T-helper 1 cell (primary cell): Measurements from ENCODE around the gene SBF2.

Source experiments
- DNase-seq, 5 donors: peaks; one replicate each; pipeline ENCODE4 v3.0.0-alpha.2; 2012 to 2020

SBF2 gene

GRCh38 chr11:9838961-9839360 is 455.1 kb downstream of the SBF2 start:
- no peak for DNase-seq

DNA sequence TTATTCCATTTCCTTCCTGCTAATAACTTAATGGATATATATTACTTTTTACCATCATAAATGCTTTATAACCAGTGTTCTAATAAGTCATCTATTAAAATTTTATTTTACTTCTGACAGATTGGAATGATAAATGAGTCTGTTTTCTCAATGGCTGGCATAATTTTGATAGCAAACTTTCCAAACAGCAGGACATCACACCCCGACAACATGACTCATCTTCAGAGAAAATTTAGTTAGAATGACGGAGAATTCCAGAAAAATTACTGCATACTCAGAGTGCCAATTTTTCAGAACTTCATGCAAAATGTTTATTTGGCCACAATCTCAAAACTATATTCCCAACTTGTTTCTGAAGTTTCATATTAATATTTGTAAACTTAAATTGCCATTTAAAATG is 455.8 kb downstream of the SBF2 start:
- DNase-seq = no peak

DNA sequence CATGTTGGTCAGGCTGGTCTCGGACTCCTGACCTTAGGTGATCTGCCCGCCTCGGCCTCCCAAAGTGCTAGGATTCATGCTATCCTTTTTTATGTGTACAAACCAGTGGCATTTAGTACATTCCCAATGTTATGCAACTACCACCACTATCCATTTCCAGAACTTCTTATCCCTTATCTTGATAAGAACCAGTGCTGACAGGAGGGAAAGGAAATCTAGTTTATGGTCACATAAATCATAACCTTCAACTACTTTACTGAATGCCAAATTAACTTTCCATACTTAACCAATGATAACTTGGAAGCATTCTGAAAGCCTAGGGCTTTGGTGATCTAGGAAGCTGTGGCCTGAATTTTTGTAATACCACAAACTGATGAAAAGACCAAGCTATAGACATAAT is 459.7 kb downstream of the SBF2 start:
- DNase-seq = no peak

DNA sequence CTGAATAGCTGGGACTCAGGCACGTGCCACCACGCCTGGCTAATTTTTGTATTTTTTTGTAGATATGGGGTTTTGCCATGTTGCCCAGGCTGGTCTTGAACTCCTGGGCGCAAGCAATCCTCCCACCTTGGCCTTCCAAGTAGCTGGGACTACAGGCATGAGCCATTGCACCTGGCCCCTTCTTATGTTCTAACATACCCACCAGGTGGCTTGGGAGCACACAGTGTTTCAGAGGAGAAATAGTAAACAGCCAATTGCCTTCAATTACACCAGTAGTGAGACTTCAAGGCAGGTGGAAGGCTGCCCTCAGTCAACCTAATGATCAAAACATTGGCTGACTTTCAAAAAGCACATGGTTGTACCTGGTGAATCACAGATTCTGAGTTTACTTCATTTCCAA is 462.9 kb downstream of the SBF2 start:
- DNase-seq = no peak

DNA sequence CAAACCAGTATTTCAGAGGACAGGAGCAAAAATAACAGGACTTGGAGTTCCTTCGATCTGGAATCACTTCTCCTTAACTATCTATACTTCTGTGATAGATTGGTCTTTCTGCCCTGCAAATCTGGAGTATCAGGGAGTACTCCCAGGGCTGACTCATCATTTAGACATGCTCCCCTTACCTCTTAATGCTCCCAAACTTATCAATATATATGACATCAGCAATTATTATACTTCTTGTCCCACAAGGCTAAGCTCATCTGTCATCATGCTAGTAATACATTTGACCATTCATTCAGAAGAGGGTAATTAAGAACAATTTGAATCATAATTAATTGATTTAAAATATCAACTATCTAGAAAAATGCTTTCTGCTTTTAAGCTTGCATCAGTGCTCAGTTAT is 466.3 kb downstream of the SBF2 start:
- DNase-seq = no peak

DNA sequence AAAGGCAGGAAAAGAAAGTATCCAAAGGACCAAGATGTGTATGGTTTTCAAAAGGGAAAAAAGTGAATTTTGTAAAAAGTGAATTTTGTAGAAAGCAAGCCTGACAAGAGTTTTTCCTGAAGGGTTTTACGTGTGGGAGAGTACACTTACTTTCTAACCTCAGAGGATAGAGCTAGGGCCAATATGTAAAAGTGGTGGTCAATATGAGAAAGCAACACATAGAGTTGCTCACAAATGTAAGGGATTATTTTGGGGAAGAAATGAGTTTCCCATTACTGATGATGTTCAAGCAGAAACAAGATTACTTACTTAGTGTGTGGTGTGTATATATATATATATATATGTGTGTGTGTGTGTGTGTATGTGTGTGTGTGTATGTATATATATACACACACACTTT is 467.6 kb downstream of the SBF2 start:
- DNase-seq = no peak

DNA sequence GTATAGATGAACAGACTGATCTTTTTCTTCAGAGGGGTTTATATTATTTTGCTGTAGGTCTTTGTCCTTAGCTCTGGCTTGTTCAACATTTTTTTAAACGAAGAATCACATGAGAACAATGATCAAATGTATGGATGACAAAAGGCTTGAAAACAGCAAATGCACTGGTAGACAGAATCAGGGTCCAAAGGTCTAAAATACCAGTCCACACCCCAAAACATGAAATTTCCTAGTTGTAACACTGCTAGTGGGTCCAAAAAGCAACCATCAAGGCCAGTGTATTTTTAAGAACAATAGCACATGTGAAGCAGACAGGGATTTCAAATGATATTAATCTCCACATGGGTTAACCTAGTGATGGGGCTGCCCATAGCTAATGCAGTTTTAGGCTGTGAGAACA is 468.1 kb downstream of the SBF2 start:
- no peak for DNase-seq

- no peak for DNase-seq
Observed at GRCh38 chr11:9825315-9825714, 468.7 kb downstream of the SBF2 start.

- no peak for DNase-seq
Observed at GRCh38 chr11:9823887-9824385, 470.1 kb downstream of the SBF2 start.

DNA sequence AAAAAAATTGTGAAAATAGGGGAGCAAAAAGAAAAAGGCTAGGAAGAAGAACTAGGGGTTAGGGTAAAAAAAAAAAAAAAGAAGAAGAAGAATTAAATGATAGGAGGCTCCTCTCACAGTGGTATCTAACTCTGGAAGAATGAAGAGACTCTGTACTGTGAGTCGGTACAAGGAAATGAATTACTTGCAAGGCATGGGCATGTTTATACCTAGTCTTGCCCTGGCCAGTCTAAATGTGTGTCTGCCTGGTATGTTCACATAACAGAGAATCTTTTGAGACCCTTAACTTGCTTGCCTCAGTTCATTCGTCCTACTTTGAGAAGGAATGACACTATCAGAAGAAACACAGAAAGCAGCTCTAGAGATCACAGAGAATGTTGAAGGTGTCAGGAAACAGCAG is 470.6 kb downstream of the SBF2 start:
- no peak for DNase-seq

- no peak for DNase-seq
Observed at GRCh38 chr11:9821008-9821752, 472.8 kb downstream of the SBF2 start.

GRCh38 chr11:9820260-9820659 is 473.8 kb downstream of the SBF2 start:
- no peak for DNase-seq

DNA sequence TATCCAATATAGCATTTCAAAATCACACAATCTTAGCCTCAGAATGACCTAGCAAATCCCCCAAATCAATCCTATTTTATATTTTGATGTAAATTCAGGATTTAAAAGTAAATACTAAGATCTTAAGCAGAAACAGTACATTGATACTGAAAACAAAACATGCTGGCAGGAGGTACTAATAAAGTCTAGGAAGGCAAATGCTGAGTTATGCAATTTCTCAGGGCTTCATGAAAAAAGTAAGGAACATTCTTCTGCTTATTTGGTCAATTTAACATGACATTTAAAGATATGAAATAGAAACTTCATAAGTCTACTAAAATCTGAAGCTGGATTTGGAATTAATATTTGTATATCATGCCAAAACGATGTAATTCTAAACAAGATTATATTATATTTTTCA is 476.8 kb downstream of the SBF2 start:
- no peak for DNase-seq

DNA sequence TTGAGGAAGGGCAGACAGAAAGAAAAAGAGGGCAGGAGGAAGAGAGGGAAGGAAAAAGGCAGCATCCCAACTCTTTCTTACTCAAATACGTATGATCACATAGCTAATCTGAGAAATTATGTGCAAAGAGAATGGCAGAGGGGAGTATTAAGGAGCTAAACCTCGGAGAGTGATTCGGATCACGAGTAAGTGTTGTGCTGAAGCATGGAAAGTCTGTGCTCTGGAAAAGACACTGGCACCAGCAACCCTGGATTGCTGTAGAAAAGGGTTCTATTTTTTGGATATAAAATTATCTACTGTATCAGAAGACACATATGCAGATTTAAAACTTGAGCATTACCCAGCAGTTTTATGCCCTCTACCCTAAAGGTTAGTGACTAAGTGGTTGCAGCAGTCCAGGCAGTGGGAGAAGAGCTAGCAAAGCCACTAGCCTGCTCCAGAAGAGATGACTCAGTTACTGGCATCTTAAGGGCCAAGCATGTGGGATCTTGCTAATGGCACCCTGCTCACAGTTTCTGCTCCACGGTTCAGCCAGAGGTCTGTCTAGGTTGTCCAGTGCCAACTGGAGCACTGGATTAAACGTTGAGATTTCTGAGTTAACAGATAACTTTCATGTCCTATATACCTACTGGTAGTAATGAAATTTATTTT is 478.4 kb downstream of the SBF2 start:
- DNase-seq = no peak

- no peak for DNase-seq
Observed at GRCh38 chr11:9814108-9814507, 479.9 kb downstream of the SBF2 start.

DNA sequence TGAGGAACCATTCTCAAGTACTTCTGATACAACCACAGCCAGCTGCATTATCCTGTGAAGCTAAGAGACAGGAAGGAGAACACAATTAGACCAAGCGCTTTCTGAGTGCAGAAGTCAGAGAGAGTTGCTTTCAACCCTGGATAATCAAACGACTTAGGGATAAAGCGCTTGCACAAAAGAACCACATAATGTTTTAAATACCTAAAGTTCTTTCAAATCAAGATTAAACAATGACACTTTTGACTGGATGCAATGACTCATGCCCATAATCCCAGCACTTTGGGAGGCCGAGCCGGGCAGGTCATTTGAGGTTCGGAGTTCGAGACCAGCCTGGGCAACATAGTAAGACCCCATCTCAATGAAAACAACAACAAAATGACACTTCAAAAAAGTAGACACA is 485.1 kb downstream of the SBF2 start:
- DNase-seq = no peak

DNA sequence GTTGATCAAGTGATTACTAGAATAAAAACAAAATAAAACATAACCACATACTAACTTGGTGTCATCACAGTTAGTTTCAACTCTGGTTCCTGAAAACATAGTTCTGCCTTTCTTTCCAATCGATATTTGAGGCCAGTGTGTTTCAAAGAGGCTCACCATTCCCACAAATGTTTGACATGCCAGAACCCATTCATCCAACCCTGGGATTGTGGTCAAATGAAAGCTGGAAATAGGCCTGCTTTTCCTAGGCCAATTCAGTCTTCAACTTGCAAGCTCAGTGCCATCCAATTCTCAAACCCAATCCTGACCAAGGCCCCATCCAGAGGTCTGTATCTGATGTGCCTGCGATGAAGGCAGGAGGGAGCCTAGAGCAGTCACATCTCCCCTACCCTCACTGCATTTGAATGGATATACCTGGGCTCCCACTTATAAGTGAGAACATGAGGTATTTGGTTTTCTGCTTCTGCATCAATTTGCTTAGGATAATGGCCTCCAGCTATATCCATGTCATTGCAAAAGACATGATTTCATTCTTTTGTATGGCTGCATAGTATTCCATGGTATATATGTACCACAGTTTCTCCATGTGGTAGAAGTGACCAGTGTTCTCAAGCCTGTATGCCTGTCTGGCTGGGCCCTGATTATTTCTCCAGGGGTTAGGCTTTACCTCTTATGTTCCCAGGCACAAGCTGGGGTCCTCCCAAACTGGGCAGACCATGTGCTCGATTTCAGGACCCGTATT is 486.9 kb downstream of the SBF2 start:
- no peak for DNase-seq

DNA sequence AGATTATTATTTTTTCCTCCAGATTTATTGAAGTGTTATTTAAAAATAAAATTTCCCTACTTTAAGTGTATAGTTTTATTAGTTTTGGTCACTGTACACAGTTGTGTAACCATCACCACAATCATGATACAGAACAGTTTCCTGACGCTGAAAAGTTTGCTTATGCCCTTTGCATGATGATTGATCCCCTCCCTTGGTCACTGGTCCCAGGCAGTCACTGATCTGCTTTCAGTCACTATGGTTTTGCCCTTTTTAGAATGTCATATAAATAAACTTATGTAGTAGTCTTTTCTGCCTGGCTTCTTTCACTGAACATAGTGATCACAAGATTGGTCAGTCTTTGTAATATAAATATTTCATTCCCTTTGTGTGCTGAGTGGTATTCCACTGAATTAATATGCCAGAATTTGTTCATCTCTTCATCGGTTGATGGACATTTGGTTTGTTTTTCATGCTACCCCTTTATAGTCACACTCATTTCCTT is 489.6 kb downstream of the SBF2 start:
- no peak for DNase-seq

DNA sequence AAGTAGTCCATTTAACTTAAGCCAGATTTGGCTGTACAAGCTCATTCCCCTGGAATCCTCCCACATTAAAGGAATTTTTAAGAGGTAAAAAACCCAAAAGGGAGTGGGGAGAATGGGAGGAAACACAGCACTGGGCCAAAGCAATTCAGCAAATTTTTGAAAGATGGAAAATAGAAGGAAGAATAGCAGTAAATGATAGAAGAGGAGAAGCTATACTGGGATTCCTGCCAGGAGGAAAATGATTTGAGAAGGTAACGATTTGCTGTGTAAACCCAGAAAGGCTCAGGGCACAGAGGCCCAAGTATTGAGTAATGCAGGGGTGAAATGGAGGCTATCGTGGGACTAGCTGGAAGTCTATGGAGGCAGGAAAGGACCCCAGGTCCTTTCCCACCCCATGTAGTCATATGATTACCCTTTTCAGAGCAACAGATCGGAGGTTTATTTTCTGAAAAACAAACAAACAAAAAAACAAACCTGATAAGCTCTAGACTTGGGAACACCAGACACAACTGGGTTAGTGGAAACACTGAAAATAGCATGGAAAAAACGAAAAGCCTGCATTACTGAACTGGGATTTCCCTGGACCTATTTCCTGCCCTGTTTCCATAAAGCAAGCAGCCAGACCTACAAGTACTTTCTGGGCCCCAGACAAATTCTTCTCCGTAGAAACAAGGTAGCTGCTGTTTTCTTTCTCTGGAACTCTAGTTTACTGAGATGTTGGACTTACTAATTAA is 490.2 kb downstream of the SBF2 start:
- DNase-seq = no peak

DNA sequence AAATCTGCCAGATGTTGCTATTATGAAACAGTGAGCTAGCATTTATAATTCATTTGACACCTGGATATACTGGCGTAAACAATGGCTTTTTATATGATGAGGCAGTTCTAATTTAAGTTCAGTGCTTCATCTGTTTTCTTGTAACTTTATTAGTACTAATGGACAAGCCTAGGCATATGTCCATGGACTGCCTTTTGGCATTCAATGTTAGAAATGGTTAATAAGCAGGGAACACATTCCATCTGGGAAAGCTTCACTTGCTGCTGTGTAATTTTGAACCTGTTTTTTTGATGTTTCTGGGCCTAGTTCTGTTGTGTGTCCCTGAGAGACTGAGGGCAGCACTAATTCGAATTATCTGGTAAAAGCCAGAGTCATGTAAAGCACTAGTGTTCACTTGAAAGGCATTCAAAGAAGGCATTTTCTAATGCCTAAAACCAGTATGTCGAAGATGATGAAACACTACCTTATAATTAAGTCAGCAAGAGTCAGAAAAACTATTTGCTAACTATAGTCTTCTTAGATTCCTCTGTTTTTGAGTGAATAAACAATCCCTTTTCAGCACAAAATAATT is 491.6 kb downstream of the SBF2 start:
- no peak for DNase-seq

GRCh38 chr11:9799886-9800285 is 494.1 kb downstream of the SBF2 start:
- no peak for DNase-seq

DNA sequence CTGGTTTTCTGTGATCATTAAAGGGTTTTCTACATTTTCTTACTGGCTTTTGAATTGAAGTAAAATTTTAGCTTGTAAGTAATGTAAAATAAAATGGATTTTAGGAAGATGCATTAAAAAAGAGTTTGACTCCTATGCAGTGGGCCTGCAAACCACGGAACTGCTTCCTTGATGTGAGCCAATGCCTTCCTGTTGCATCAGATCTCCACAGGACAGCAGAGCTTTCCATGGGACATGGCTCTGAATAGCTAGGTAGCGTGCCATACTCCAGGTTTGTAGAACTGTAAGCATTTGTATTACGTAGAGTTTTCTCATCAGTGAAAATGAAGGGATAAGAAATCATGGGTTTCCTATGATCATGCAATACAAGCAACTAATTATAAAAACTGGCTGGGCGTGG is 496.7 kb downstream of the SBF2 start:
- no peak for DNase-seq

DNA sequence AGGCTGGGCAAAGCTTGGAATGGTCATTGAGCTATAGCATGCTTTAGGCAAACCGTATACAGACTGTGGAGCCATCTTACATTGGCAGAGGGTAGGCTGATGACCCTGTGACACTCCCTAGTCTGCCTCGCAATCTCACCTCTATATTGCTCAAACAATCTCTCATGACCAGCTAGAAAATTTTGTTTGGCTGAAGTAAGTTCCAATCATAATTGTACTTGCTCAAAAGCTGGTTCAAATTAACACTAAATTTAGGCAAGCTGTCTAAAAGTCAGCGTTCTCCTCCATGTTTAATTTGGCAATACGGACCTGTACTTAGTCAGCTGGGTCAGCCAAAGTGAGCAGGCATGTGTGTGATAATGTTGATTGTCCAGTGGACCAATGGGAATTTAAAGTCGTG is 497.2 kb downstream of the SBF2 start:
- DNase-seq = no peak
